Stomach (tissue), 4 donors: Measurements from ENCODE around the gene RSU1.

ENCODE experiments used
- CTCF ChIP-seq, 7 experiments: fragments of 450-650 bp in 4 of 7; fragments of 200-600 bp in 3 of 7; sonication (generic) in 3 of 7; IDR thresholded peaks; one replicate each; pipeline ENCODE4 v1.5.1; 2016 to 2019; ENCODE audit warnings: antibody characterized with exemption in 7 of 7, control low read depth in 2 of 7, mild to moderate bottlenecking in 1 of 7
- POLR2A ChIP-seq, 4 donors: fragments of 450-650 bp; IDR thresholded peaks; one replicate each; pipeline ENCODE4 v1.6.1; 2016; ENCODE audit warnings: antibody characterized with exemption in 4 of 4, control low read depth in 2 of 4, mild to moderate bottlenecking in 1 of 4, moderate library complexity in 1 of 4

- no peak for TF ChIP-seq POLR2A (IDR thresholded peaks at IDR 0.05)
- no peak for TF ChIP-seq CTCF (IDR thresholded peaks at IDR 0.05)
Measured at GRCh38 chr10:16559236-16559773, 257.9 kb downstream of the RSU1 start.
